IgD-negative memory B cell (primary cell): ENCODE results near the gene KCNJ4. TPM values are rescaled to one million over a fixed set of nuclear protein-coding genes. Genes with fewer than 3 reads are reported as not detected.

Experiments used
- H3K27ac Mint-ChIP-seq, 3 donors: one replicate each; pipeline ENCODE4 v1.8.0; 2020 to 2022; ENCODE audit warnings: mild to moderate bottlenecking in 3 of 3, mixed read lengths in 3 of 3, moderate library complexity in 1 of 3
- H3K27me3 Mint-ChIP-seq: one replicate; pipeline ENCODE4 v1.8.0; 2021; ENCODE audit warnings: mixed read lengths
- H3K36me3 Mint-ChIP-seq: one replicate; pipeline ENCODE4 v1.8.0; 2020; ENCODE audit warnings: mild to moderate bottlenecking, mixed read lengths
- H3K4me1 Mint-ChIP-seq, 3 donors: one replicate each; pipeline ENCODE4 v1.8.0; 2020 to 2022; ENCODE audit warnings: mixed read lengths in 3 of 3, mild to moderate bottlenecking in 1 of 3
- H3K4me3 Mint-ChIP-seq, 4 donors: one replicate each; pipeline ENCODE4 v1.8.0; 2020 to 2022; ENCODE audit warnings: mild to moderate bottlenecking in 4 of 4, mixed read lengths in 4 of 4, moderate library complexity in 3 of 4
- H3K9me3 Mint-ChIP-seq, 3 donors: one replicate each; pipeline ENCODE4 v1.8.0; 2020 to 2021; ENCODE audit warnings: mixed read lengths in 3 of 3, mild to moderate bottlenecking in 1 of 3
- polyA plus RNA-seq: library from polyadenylated mRNA; unstranded; fragments of 300-500 nt; fragmentation: Illumina TruSeq; gene quantifications from one replicate; pipeline ENCODE4 v1.2.3, GENCODE V29; 2021

KCNJ4 gene
- polyA plus RNA-seq, 1 donor from 2014 or later: not detected

- no peak overlapping the region for H3K27ac Mint-ChIP-seq
These were observed 14.2 kb downstream of the KCNJ4 start for GRCh38 chr22:38440747-38441350.

DNA sequence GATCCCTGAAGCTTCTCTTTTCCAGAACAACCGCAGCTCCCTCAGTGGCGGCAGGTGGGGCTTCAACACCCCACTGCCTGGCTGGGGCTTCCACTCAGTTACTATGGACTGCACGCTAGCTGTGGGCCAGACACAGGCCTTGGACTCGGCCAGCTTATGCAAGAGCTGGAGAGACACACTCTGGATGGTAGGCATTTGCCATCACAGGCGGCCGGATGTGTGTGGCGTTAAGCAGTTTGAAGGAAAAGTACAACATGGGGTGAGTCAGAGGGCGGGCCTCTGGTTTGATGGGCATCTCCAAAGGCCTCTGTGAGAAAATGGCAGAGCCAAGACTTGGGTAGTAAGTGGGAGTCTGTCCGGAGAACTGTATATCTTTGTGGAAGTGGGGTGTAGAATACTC, 17.6 kb downstream of the KCNJ4 start:
- no peak overlapping the region for H3K4me3 Mint-ChIP-seq
- no peaks in the 10 kb centered on the region for H3K4me1 Mint-ChIP-seq
- no peak overlapping the region for H3K27ac Mint-ChIP-seq
- H3K27me3 Mint-ChIP-seq: peaks cover 11% of the 10 kb centered on the region
- peaks cover 4% of the 10 kb centered on the region for H3K36me3 Mint-ChIP-seq
- H3K9me3 Mint-ChIP-seq: no peaks in the 10 kb centered on the region

More at GRCh38 chr22:38440747-38441350, 14.2 kb downstream of the KCNJ4 start:
- H3K27me3 Mint-ChIP-seq: peaks cover 27% of the 10 kb centered on the region
- H3K4me1 Mint-ChIP-seq: peaks cover 0 to 3% (median 0%) of the 10 kb centered on the region in 3 donors
- H3K36me3 Mint-ChIP-seq: peaks cover 4% of the 10 kb centered on the region
- no peaks in the 10 kb centered on the region for H3K9me3 Mint-ChIP-seq
- no peak overlapping the region for H3K4me3 Mint-ChIP-seq

- Mint-ChIP-seq H3K4me3 (no peak overlapping the region), H3K27me3 (peaks cover 13% of the 10 kb centered on the region)
These were observed 18.2 kb downstream of the KCNJ4 start for GRCh38 chr22:38436629-38437395.

GRCh38 chr22:38435965-38436364, 19.0 kb downstream of the KCNJ4 start:
- Mint-ChIP-seq H3K36me3 (peaks cover 4% of the 10 kb centered on the region), H3K9me3 (no peaks in the 10 kb centered on the region), H3K4me3 (no peak overlapping the region), H3K4me1 (peaks cover 0 to 2% (median 0%) of the 10 kb centered on the region in 3 donors), H3K27me3 (peaks cover 13% of the 10 kb centered on the region), H3K27ac (peak overlapping the region in 1 of 3 donors; percentile 95)

More at GRCh38 chr22:38436629-38437395, 18.2 kb downstream of the KCNJ4 start:
- Mint-ChIP-seq H3K9me3 (no peaks in the 10 kb centered on the region), H3K36me3 (peaks cover 4% of the 10 kb centered on the region), H3K27ac (no peak overlapping the region), H3K4me1 (peaks cover 0 to 2% (median 0%) of the 10 kb centered on the region in 3 donors)

GRCh38 chr22:38435010-38435409, 20.0 kb downstream of the KCNJ4 start:
- Mint-ChIP-seq H3K4me1 (peaks cover 0 to 2% (median 0%) of the 10 kb centered on the region in 3 donors), H3K9me3 (no peaks in the 10 kb centered on the region), H3K4me3 (no peak overlapping the region), H3K27ac (no peak overlapping the region), H3K27me3 (peaks cover 9% of the 10 kb centered on the region), H3K36me3 (peaks cover 1% of the 10 kb centered on the region)

DNA sequence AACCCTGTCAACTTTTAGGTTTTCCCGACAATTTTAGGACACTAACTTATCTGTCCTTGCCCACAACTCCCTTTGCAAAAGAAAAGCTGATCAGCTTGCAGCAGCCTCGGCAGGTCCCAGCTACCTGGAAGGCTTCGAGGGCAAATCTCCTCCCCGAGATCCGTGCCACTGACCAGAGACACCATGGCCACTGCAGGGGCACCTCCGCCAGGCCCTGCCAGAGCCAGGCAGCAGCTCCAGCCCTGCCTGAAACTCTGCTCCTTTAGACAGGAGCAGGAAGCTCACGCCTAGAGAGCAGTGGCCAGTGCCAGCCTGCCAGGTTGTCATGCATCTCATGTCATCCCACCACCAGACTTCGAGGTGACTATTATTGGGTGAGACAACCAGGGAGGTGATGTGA, 21.1 kb downstream of the KCNJ4 start:
- no peak overlapping the region for H3K27ac Mint-ChIP-seq
- H3K9me3 Mint-ChIP-seq: no peaks in the 10 kb centered on the region
- peaks cover 9% of the 10 kb centered on the region for H3K27me3 Mint-ChIP-seq
- peaks cover 0 to 2% (median 0%) of the 10 kb centered on the region in 3 donors for H3K4me1 Mint-ChIP-seq
- peaks cover 1% of the 10 kb centered on the region for H3K36me3 Mint-ChIP-seq
- no peak overlapping the region for H3K4me3 Mint-ChIP-seq

DNA sequence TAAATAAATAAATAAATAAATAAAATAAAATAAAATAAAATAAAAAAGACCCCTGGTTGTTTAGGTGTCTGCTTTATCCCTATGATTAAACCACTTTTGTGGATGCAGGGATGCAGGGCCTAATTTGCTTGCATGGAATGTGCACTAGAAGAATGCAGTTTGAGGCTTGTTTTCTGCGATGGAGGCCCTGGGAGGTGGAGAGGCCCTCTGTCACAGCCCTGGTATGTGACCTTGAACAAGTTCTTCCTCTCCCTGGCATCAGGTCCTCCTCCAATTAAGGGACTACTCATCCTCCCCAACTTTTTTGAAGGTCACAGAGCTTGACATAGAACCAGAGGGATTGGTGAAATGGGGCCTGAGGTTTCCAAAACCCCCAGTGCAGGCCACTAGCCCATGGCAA, 22.7 kb downstream of the KCNJ4 start:
- H3K27ac Mint-ChIP-seq: no peak overlapping the region
- no peaks in the 10 kb centered on the region for H3K9me3 Mint-ChIP-seq

DNA sequence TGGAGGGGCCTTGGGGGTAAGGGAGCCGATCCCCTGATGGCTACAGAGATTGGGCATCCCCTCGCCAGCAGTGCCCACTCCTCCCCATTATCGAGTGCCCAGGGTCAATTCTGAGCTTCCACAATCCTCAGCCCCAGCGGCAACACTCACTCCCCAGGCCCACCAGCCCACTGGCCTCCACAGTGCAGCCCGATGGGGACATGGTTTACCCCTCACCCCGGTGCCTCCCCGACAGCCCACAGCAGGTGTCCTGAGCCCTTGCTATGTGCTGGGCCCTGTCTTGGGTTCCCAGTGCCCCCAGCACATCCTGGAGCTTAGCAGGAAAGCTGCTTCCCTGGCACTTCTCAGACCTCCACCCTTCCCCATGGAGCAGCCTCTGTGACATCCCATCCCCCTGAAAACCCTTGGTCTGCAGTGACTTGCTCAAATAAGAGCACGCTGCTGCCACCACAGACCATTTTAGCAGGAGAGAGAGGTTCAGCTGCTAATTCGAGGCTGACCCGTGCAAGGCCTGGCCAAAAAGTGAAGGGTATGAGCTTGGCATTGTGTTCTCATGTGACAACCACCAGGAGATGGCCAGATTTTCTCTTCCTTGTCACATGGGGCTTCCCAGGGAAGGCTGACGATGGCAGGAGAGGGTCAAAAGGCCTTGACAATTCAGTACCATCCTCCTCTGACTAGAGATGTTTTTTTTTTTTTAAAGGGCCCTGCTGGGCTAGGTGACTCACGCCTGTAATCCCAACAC, 23.6 kb downstream of the KCNJ4 start:
- Mint-ChIP-seq H3K4me3 (no peak overlapping the region), H3K27me3 (peaks cover 8% of the 10 kb centered on the region), H3K27ac (no peak overlapping the region), H3K36me3 (no peaks in the 10 kb centered on the region), H3K4me1 (peaks cover 0 to 2% (median 0%) of the 10 kb centered on the region in 3 donors), H3K9me3 (no peaks in the 10 kb centered on the region)

More for the DNA sequence above, 22.7 kb downstream of the KCNJ4 start:
- H3K4me1 Mint-ChIP-seq: peaks cover 0 to 2% (median 0%) of the 10 kb centered on the region in 3 donors
- no peak overlapping the region for H3K4me3 Mint-ChIP-seq
- no peaks in the 10 kb centered on the region for H3K36me3 Mint-ChIP-seq
- H3K27me3 Mint-ChIP-seq: peaks cover 8% of the 10 kb centered on the region

- Mint-ChIP-seq H3K27me3 (peaks cover 7% of the 10 kb centered on the region), H3K27ac (peak overlapping the region in 1 of 3 donors; percentile 69), H3K4me1 (peaks cover 0 to 2% (median 1%) of the 10 kb centered on the region in 3 donors), H3K4me3 (no peak overlapping the region), H3K9me3 (no peaks in the 10 kb centered on the region), H3K36me3 (no peaks in the 10 kb centered on the region)
These were observed 25.4 kb downstream of the KCNJ4 start for GRCh38 chr22:38429499-38430068.

- H3K27ac Mint-ChIP-seq: peak overlapping the region in 1 of 3 donors; percentile 71
These were observed 26.3 kb downstream of the KCNJ4 start for GRCh38 chr22:38428714-38429113.

DNA sequence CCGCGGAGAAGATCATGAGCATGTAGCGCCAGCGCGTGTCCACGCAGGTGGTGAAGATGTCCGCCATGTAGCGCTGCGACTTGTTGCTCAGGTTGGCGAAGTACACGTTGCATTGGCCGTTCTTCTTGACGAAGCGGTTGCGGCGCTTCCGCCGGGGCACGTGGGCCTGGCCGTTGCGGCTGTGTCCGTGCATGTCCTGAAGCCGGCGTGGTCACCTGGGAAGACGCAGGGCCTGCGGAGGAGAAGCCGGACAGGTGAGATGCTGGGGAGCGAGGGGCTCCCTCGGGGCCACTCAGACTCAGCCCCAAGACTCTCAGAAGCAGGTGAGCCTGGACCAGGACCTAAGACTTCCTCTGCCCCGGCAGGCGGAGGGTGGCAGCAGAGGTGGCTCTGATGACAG, 27.1 kb downstream of the KCNJ4 start:
- Mint-ChIP-seq H3K4me3 (no peak overlapping the region), H3K36me3 (no peaks in the 10 kb centered on the region), H3K9me3 (no peaks in the 10 kb centered on the region), H3K4me1 (peaks cover 0 to 2% (median 1%) of the 10 kb centered on the region in 3 donors), H3K27ac (peak overlapping the region in 1 of 3 donors; percentile 71), H3K27me3 (peaks cover 2% of the 10 kb centered on the region)

More at GRCh38 chr22:38428714-38429113, 26.3 kb downstream of the KCNJ4 start:
- Mint-ChIP-seq H3K9me3 (no peaks in the 10 kb centered on the region), H3K36me3 (no peaks in the 10 kb centered on the region), H3K4me3 (peak overlapping the region in 1 of 4 donors; percentile 72), H3K27me3 (peaks cover 4% of the 10 kb centered on the region), H3K4me1 (peaks cover 0 to 2% (median 1%) of the 10 kb centered on the region in 3 donors)

DNA sequence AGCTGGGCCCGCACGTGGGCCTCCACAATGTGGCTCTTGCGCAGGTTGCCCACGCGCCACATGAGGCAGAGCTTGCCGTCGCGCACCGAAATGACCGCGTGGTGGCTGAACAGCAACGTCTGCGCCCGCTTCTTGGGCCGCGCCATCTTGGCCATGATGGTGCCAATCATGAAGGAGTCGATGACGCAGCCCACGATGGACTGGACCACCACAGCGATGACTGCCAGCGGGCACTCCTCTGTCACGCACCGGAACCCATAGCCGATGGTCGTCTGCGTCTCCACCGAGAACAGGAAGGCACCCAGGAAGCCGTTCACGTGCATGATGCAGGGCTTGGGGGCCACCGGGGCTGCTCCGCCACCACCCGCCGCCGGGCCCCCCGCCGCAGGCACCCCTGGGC, 27.5 kb downstream of the KCNJ4 start:
- no peak overlapping the region for H3K27ac Mint-ChIP-seq
- no peaks in the 10 kb centered on the region for H3K9me3 Mint-ChIP-seq
- peaks cover 0 to 2% (median 1%) of the 10 kb centered on the region in 3 donors for H3K4me1 Mint-ChIP-seq
- peaks cover 2% of the 10 kb centered on the region for H3K27me3 Mint-ChIP-seq
- H3K36me3 Mint-ChIP-seq: no peaks in the 10 kb centered on the region
- H3K4me3 Mint-ChIP-seq: no peak overlapping the region

DNA sequence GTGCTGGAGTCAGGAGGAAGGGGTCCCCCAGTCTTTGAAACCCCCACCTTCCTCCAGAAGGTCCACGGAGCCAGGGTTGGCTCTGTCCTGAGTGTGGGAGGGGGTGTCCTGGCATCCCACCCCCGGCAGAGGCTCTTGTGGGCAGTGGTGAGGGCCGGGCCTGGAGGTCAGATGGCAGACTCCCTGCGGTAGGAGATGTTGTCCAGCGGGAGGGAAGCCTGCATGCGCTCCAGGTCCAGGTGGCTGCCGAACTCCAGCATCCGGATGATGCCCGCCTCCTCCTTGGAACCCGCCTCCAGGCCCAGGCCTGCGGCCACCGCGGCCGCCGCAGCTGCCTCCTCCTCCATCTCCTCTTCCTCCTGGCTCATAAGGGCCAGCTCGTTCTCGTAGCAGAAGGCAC, 28.4 kb downstream of the KCNJ4 start:
- Mint-ChIP-seq H3K27ac (no peak overlapping the region), H3K4me3 (no peak overlapping the region), H3K9me3 (no peaks in the 10 kb centered on the region), H3K4me1 (peaks cover 0 to 2% (median 1%) of the 10 kb centered on the region in 3 donors), H3K36me3 (no peaks in the 10 kb centered on the region), H3K27me3 (no peaks in the 10 kb centered on the region)

DNA sequence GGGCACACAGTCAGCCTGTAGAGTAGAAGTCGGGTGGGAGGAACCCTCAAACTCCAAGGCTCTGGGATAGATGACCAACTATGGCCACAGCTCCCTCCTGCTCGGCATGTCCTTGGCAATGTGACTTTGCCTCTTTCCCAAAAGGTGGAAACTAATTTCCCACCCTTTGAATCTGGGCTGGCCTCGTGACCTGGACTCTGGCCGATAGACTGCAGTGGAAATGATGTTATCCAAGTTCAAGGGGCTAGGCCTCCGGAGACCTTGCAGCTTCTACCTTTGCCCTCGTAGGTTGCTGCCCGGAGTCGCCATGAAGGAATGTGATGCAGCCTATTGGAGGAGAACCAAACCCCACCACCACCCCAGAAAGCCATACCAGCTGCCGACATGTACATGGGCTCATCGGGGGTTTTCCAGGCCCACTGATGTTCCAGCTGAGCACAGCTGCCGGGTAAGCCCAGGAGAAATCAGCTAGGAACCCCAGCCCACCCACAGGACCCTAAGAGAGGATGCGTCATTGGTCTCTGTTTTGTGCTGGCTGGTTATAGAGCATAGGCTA, 30.4 kb downstream of the KCNJ4 start:
- Mint-ChIP-seq H3K27ac (peak overlapping the region in 2 of 3 donors; percentile 59 to 74), H3K36me3 (no peaks in the 10 kb centered on the region), H3K4me3 (no peak overlapping the region), H3K9me3 (no peaks in the 10 kb centered on the region), H3K4me1 (peaks cover 0 to 2% (median 1%) of the 10 kb centered on the region in 3 donors), H3K27me3 (no peaks in the 10 kb centered on the region)
